SIG-M5 treated with dmso at 0.1 percent for 504 hours (cell line): Measurements from ENCODE around the gene UBAP2.

ENCODE experiments used
- DNase-seq: peaks from one replicate; lab custom pipeline; 2025; ENCODE audit not compliant: unreplicated experiment; lab: John Stamatoyannopoulos, UW

Gene UBAP2

GRCh38 chr9:34048727-34049629 lies at the start of gene UBAP2:
Gene UBAP2, minus strand, starts transcription at chr9:34048887. Its CDS starts 31,739 bp downstream, at chr9:34017148.
- DNase-seq = peak; percentile 90

GRCh38 chr9:34098307-34098706 lies 49.6 kb upstream of the UBAP2 start:
- DNase-seq = no peak

GRCh38 chr9:34097865-34098264 lies 49.2 kb upstream of the UBAP2 start:
- no peak for DNase-seq

GRCh38 chr9:34096751-34097150 lies 48.1 kb upstream of the UBAP2 start:
- no peak for DNase-seq

- DNase-seq = no peak
Observed at GRCh38 chr9:34093578-34093977, 44.9 kb upstream of the UBAP2 start.

- no peak for DNase-seq
Observed at GRCh38 chr9:34089311-34089710, 40.6 kb upstream of the UBAP2 start.

- no peak for DNase-seq
Observed at GRCh38 chr9:34087370-34087769, 38.7 kb upstream of the UBAP2 start.

- no peak for DNase-seq
Observed at GRCh38 chr9:34086864-34087263, 38.2 kb upstream of the UBAP2 start.

GRCh38 chr9:34085581-34086500 lies 37.2 kb upstream of the UBAP2 start:
- DNase-seq = no peak

DNA sequence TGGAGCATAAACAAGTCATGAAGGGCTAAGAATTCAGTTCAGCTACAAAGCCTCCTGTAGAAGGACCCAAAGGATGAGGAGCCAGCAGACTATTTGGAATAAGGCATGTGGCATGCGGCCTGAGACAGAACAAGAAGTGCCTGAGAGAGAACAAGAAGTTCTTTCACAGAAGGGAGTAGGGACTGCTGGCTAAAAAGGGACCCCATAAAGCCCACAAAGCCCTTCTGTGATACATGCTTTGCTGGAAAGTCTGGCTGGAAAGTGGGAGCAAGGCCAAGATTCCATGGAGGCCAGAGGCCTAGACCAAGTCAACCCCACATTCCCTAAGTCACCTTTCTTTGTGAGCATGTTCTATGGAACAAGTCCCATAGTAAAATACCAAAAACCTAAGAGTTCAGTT lies 35.9 kb upstream of the UBAP2 start:
- DNase-seq = no peak

GRCh38 chr9:34079181-34079580 lies 30.5 kb upstream of the UBAP2 start:
- no peak for DNase-seq

GRCh38 chr9:34072868-34073590 lies 24.3 kb upstream of the UBAP2 start:
- peak; percentile 34 for DNase-seq

DNA sequence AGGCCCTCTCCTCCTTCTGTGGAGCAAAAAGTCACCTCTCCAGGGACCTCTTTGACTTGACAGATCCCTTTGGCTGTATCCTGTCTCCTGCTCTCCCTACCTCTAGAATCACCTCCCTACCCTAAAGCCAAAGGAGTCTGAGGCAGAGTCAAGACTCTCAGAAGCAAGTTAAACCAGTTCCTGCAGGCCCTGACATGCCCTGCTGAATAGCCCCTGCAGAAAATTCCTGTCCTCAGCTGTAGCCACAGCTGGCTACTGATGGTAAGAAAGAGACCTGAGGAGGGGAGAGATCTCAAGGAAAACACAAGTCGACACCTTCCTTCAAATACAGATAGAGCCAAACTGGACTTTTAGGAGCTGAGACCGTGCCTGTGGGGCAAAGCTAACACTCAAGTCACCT lies 23.7 kb upstream of the UBAP2 start:
- peak; percentile 26 for DNase-seq

- DNase-seq = no peak
Observed at GRCh38 chr9:34070606-34071324, 22.1 kb upstream of the UBAP2 start.

GRCh38 chr9:34069831-34070230 lies 21.1 kb upstream of the UBAP2 start:
- no peak for DNase-seq

- no peak for DNase-seq
Observed at GRCh38 chr9:34065541-34065940, 16.9 kb upstream of the UBAP2 start.

GRCh38 chr9:34059954-34060353 lies 11.3 kb upstream of the UBAP2 start:
- DNase-seq = no peak

DNA sequence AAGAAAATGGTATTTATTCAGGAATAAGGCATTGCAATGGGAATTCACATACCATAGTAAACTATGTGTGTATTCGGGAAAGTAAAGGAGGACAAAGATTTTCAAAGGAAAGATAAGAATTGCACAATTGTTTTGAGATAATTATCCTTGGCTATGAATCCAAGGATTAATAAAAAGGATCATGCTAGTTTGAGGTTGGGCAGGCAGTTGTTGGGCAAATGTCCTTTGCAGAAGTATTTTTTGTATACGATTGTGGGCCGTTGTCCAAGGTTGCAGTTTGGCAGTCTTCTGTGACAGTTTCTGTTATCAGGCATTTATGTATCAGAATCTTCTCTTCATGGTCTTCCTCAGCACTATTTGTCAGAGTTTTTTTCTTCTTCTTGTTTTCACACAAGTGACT lies 10.6 kb upstream of the UBAP2 start:
- no peak for DNase-seq

- DNase-seq = no peak
Observed at GRCh38 chr9:34049630-34050384, 1.1 kb upstream of the UBAP2 start.
